Tibial nerve (tissue), 4 donors: Measurements from ENCODE around the gene KCP. TPM values are rescaled to one million over a fixed set of nuclear protein-coding genes. Genes with fewer than 3 reads are reported as not detected.

Source experiments
- DNase-seq, 2 donors: peaks; one replicate each; pipeline ENCODE4 v3.0.0-alpha.2; 2019; ENCODE audit warnings: low spot score in 2 of 2
- H3K27ac ChIP-seq, 4 donors: fragments of 200-600 bp; sonication (generic) in 3 of 4; one replicate each; pipeline ENCODE4 v1.5.1; 2017 to 2019; ENCODE audit warnings: mild to moderate bottlenecking in 1 of 4
- H3K27me3 ChIP-seq, 2 donors: fragments of 200-600 bp; sonication (generic) in 1 of 2; one replicate each; pipeline versions ENCODE4 v1.5.1 to v1.6.0; 2017 to 2019
- H3K36me3 ChIP-seq, 3 donors: fragments of 200-600 bp; sonication (generic); one replicate each; pipeline ENCODE4 v1.5.1; 2018 to 2019
- H3K4me1 ChIP-seq, 4 donors: fragments of 200-600 bp; sonication (generic) in 3 of 4; one replicate each; pipeline ENCODE4 v1.5.1; 2017 to 2019
- H3K4me3 ChIP-seq, 4 donors: fragments of 200-600 bp; sonication (generic) in 3 of 4; one replicate each; pipeline ENCODE4 v1.5.1; 2017 to 2019; ENCODE audit warnings: mild to moderate bottlenecking in 1 of 4, moderate library complexity in 1 of 4
- H3K9me3 ChIP-seq, 4 donors: fragments of 200-600 bp; sonication (generic) in 3 of 4; one replicate each; pipeline ENCODE4 v1.5.1; 2017 to 2019
- CTCF ChIP-seq, 5 experiments: fragments of 200-600 bp in 3 of 5; fragments of 450-650 bp in 2 of 5; sonication (generic) in 3 of 5; IDR thresholded peaks; one replicate each; pipeline ENCODE4 v1.5.1; 2016 to 2019; ENCODE audit warnings: antibody characterized with exemption in 5 of 5, mild to moderate bottlenecking in 3 of 5, moderate library complexity in 2 of 5
- EP300 ChIP-seq, 2 donors: sonication (generic); formaldehyde crosslinking; IDR thresholded peaks; one replicate each; pipeline ENCODE4 v1.6.1; 2017; ENCODE audit warnings: antibody characterized with exemption in 2 of 2, mild to moderate bottlenecking in 1 of 2
- POLR2A ChIP-seq, 2 donors: fragments of 450-650 bp; IDR thresholded peaks; one replicate each; pipeline ENCODE4 v1.6.1; 2017; ENCODE audit warnings: antibody characterized with exemption in 2 of 2, mild to moderate bottlenecking in 2 of 2, moderate library complexity in 2 of 2
- WGBS, 2 donors: methylation state at CpG; one replicate each; pipeline ENCODE4 v1.1.5; 2018; 5-methylcytosine and 5-hydroxymethylcytosine counted together
- total RNA-seq, 4 donors: library from RNA; depleted of rRNA; stranded (reverse); fragments of >200 nt; gene quantifications; one replicate each; pipeline ENCODE4 v1.1.0, GENCODE V29; 2016

KCP gene
- total RNA-seq, 4 donors from 2014 or later, result 0.21 to 0.90 (median 0.40) TPM

DNA sequence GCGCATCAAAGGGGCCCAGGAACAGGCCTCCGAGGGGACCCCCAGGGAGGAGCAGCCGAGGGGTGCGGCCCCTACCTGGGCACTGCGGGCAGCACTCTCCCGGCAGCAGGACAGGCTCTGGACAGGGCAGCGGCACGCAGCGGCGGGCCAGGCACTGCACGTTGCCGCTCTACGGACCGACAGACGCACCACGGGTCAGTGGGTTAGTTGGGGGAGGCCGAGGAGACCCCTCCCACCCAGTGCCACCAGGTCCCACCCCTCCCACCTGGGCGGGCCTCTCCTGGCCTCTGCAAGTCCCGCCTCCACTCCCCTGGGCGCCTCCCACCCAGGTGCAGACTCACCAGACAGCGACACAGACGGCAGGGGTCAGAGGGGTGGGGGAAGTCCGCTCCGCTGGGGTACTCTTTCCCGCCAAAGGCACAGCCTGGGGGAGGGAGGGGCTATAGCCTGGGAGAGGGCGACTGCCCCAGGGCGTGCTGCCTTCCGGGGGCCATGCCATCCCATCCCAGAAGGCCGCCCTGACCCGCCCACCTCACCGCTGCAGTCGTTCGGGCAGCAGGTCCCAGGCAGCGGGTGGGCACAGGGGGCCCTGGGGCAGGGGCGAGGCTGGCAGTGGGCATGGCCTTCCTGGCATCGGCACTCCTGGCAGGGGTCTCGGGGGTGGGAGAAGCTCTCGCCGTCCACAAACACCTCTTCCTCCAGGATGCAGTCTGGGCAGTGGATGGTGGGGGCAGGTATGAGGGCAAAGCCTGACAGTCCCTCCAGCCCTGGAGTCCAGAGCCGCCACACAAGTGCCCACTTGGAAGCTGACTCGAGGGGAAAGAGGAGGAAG lies 19.2 kb downstream of the KCP start:
- Histone ChIP-seq H3K4me1 (peaks cover 0 to 10% (median 3%) of the 10 kb centered on the region in 4 donors), H3K27me3 (peaks cover 0 to 30% of the 10 kb centered on the region in 2 donors), H3K4me3 (peak overlapping the region in 2 of 4 donors; percentile 34 to 43), H3K36me3 (no peaks in the 10 kb centered on the region), H3K27ac (no peak overlapping the region), H3K9me3 (no peaks in the 10 kb centered on the region)
- TF ChIP-seq POLR2A (IDR thresholded peaks at IDR 0.05) (no peak), EP300 (IDR thresholded peaks at IDR 0.05) (no peak), CTCF (IDR thresholded peaks at IDR 0.05) (peak in 1 of 5 experiments; percentile 1)
- 34 to 48% methylated on average over 6 to 26 of the region's 41 CpGs for WGBS, 2 donors
- DNase-seq, result no peak

DNA sequence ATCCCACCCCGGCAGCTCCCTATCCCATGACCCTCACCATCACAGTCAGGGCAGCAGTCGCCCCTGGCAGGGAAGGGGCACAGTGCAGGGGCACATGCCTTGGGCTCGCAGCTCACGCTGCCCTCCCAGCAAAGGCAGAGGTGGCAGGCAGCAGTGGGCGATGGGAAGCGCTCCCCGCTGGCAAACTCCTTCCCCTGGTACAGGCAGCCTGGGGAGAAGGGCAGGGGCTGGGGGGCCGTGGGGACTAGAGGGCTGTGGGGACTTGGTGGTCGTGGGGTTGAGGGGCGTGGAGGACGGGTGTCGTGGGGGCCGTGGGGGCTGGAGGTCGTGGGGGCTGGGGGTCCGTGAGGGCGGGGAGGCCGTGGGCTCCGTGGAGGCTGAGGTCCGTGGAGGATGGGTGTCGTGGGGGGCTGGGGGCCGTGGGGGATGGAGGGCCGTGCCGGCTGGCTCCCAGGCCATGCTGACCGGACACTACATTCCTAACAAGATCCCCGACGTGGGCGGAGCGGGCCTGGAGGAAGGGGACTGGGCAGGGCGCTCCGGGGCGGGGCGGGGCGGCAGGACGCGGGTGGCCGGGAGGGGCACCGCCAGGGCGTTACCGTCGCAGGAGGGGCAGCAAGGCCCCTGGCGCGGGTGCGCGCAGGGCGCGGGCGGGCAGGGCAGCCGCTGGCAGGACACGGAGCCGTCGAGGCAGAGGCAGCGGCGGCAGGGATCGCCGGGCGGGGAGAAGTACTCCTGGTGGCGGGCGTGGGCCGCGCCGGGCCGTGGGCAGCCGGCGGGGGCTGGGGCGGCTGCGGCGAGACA lies 20.0 kb downstream of the KCP start:
- peaks cover 0 to 10% (median 3%) of the 10 kb centered on the region in 4 donors for H3K4me1 ChIP-seq
- TF ChIP-seq CTCF (IDR thresholded peaks at IDR 0.05) (peak in 2 of 5 experiments; percentile 11), POLR2A (IDR thresholded peaks at IDR 0.05) (no peak)
- no peaks in the 10 kb centered on the region for H3K9me3 ChIP-seq
- H3K36me3 ChIP-seq, result no peaks in the 10 kb centered on the region
- H3K27me3 ChIP-seq, result peaks cover 0 to 37% of the 10 kb centered on the region in 2 donors
- DNase-seq, result no peak
- H3K4me3 ChIP-seq, result peak overlapping the region in 2 of 4 donors; percentile 34 to 43
- H3K27ac ChIP-seq, result no peak overlapping the region
- WGBS, 2 donors, result 26 to 38% methylated on average over 24 to 41 of the region's 67 CpGs

DNA sequence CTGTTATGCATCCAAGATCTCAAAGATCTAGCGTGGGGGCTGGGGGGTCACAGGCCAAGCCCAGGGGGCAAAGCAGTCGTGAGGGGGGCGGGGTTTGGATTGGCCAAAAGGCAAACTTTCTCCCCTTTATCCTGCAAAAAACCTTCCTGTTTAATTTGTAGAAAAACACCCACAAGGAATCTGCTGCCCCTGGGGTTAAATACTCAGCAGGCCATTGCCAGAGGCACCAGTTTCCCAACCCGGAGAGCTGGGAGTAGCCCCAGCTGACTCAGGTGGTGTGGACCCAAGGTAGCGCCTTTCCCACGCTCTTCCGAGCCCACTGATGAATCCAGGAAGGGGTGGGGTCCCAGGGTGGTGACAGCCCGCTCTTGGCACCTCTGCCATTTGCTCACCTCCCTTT lies 21.4 kb downstream of the KCP start:
- TF ChIP-seq CTCF (IDR thresholded peaks at IDR 0.05), result no peak
- TF ChIP-seq EP300 (IDR thresholded peaks at IDR 0.05), result no peak
- TF ChIP-seq POLR2A (IDR thresholded peaks at IDR 0.05), result no peak
- peaks cover 0 to 42% of the 10 kb centered on the region in 2 donors for H3K27me3 ChIP-seq
- WGBS, 2 donors, result 54 to 61% methylated on average over 7 to 8 of the region's 8 CpGs
- H3K36me3 ChIP-seq, result no peaks in the 10 kb centered on the region
- no peaks in the 10 kb centered on the region for H3K9me3 ChIP-seq
- H3K27ac ChIP-seq, result no peak overlapping the region
- DNase-seq, result no peak
- no peak overlapping the region for H3K4me3 ChIP-seq
- peaks cover 0 to 10% (median 3%) of the 10 kb centered on the region in 4 donors for H3K4me1 ChIP-seq

DNA sequence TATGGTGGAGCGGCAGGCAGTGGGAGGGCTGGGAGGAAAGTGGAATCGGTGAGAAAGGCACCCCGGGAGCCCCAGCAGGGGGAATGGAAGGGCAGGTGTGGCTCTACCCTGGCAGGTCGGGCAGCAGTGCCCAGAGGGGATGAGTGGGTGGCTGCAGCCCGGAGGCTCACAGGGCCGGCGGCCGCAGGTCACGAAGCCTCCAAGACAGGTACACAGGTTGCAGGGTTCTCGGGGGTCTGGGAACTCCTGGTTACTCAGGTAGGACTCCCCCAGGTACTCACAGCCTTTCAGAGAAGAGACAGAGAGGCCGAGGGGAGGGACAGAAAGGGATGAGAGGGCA lies 21.8 kb downstream of the KCP start:
- Histone ChIP-seq H3K4me3 (no peak overlapping the region), H3K4me1 (peaks cover 0 to 10% (median 3%) of the 10 kb centered on the region in 4 donors), H3K9me3 (no peaks in the 10 kb centered on the region), H3K36me3 (no peaks in the 10 kb centered on the region), H3K27ac (no peak overlapping the region), H3K27me3 (peaks cover 0 to 42% of the 10 kb centered on the region in 2 donors)
- TF ChIP-seq CTCF (IDR thresholded peaks at IDR 0.05) (no peak), EP300 (IDR thresholded peaks at IDR 0.05) (no peak), POLR2A (IDR thresholded peaks at IDR 0.05) (no peak)
- 77 to 80% methylated on average over 11 of the region's 11 CpGs for WGBS, 2 donors
- no peak for DNase-seq
